Immature natural killer cell (primary cell): ENCODE measurements around the gene SMG6. TPM values are rescaled to one million over a fixed set of nuclear protein-coding genes. Genes with fewer than 3 reads are reported as not detected.
A peak's percentile ranks its signal among the peaks of the same experiment; 100 is the strongest.

ENCODE experiments used
- DNase-seq, 3 donors: peaks; one replicate each; pipeline ENCODE4 v3.0.0; 2022; ENCODE audit warnings: mixed read lengths in 1 of 3
- H3K27ac Mint-ChIP-seq, 6 donors: one replicate each; pipeline ENCODE4 v1.8.0; 2020; ENCODE audit warnings: mixed read lengths in 6 of 6, mild to moderate bottlenecking in 5 of 6, inconsistent platforms in 4 of 6, moderate library complexity in 3 of 6
- H3K27me3 Mint-ChIP-seq, 3 donors: one replicate each; pipeline ENCODE4 v1.8.0; 2020 to 2021; ENCODE audit warnings: low read depth in 3 of 3, mild to moderate bottlenecking in 3 of 3, mixed read lengths in 3 of 3, moderate library complexity in 3 of 3, inconsistent platforms in 1 of 3
- H3K36me3 Mint-ChIP-seq, 3 donors: one replicate each; pipeline ENCODE4 v1.8.0; 2020; ENCODE audit warnings: mixed read lengths in 3 of 3, inconsistent platforms in 2 of 3, mild to moderate bottlenecking in 2 of 3
- H3K4me1 Mint-ChIP-seq, 2 donors: one replicate each; pipeline ENCODE4 v1.8.0; 2020; ENCODE audit warnings: inconsistent platforms in 2 of 2, mild to moderate bottlenecking in 2 of 2, mixed read lengths in 2 of 2, moderate library complexity in 1 of 2
- H3K4me3 Mint-ChIP-seq, 5 donors: one replicate each; pipeline ENCODE4 v1.8.0; 2020; ENCODE audit warnings: mild to moderate bottlenecking in 5 of 5, mixed read lengths in 5 of 5, inconsistent platforms in 3 of 5, moderate library complexity in 3 of 5
- H3K9me3 Mint-ChIP-seq, 6 donors: one replicate each; pipeline ENCODE4 v1.8.0; 2020; ENCODE audit warnings: mild to moderate bottlenecking in 6 of 6, mixed read lengths in 6 of 6, inconsistent platforms in 4 of 6, moderate library complexity in 3 of 6
- polyA plus RNA-seq, 3 donors: library from polyadenylated mRNA; unstranded; fragments of 300-500 nt; fragmentation: Illumina TruSeq; gene quantifications; one replicate each; pipeline ENCODE4 v1.2.3, GENCODE V29; 2021

The SMG6 gene
- polyA plus RNA-seq, 3 donors from 2014 or later: 1.6 to 9.8 (median 4.7) TPM

GRCh38 chr17:2230877-2231276 lies 72.7 kb downstream of the SMG6 start:
- Mint-ChIP-seq H3K27me3 (peaks cover 0 to 1% (median 0%) of the 10 kb centered on the region in 3 donors), H3K4me3 (no peak overlapping the region), H3K9me3 (no peaks in the 10 kb centered on the region), H3K4me1 (peaks cover 0 to 10% of the 10 kb centered on the region in 2 donors), H3K36me3 (peaks cover 0 to 18% (median 14%) of the 10 kb centered on the region in 3 donors), H3K27ac (peak overlapping the region in 3 of 6 donors; percentile 9 to 85 (median 28))
- no peak for DNase-seq

- Mint-ChIP-seq H3K36me3 (peaks cover 4 to 9% (median 7%) of the 10 kb centered on the region in 3 donors), H3K27me3 (peaks cover 3 to 4% (median 4%) of the 10 kb centered on the region in 3 donors), H3K4me1 (peaks cover 20 to 27% of the 10 kb centered on the region in 2 donors), H3K27ac (peak overlapping the region in 4 of 6 donors; percentile 4 to 66 (median 34)), H3K4me3 (no peak overlapping the region), H3K9me3 (no peaks in the 10 kb centered on the region)
- DNase-seq: no peak
Observed at GRCh38 chr17:2227025-2227699, 76.4 kb downstream of the SMG6 start.

GRCh38 chr17:2223617-2223927 lies 80.0 kb downstream of the SMG6 start:
- no peak for DNase-seq
- peaks cover 34 to 35% of the 10 kb centered on the region in 2 donors for H3K4me1 Mint-ChIP-seq
- H3K9me3 Mint-ChIP-seq: no peaks in the 10 kb centered on the region
- peaks cover under 1 to 7% (median 7%) of the 10 kb centered on the region in 3 donors for H3K36me3 Mint-ChIP-seq
- H3K27me3 Mint-ChIP-seq: peaks cover 3 to 5% (median 5%) of the 10 kb centered on the region in 3 donors
- peak overlapping the region; percentile 26 to 78 (median 69) for H3K4me3 Mint-ChIP-seq
- H3K27ac Mint-ChIP-seq: peak overlapping the region; percentile 80 to 93 (median 86)

GRCh38 chr17:2222901-2223616 lies 80.5 kb downstream of the SMG6 start:
- H3K36me3 Mint-ChIP-seq: peaks cover 0 to 9% (median 7%) of the 10 kb centered on the region in 3 donors
- H3K27me3 Mint-ChIP-seq: peaks cover 3 to 5% (median 5%) of the 10 kb centered on the region in 3 donors
- no peaks in the 10 kb centered on the region for H3K9me3 Mint-ChIP-seq
- H3K4me1 Mint-ChIP-seq: peaks cover 34 to 36% of the 10 kb centered on the region in 2 donors
- peak overlapping the region; percentile 80 to 93 (median 86) for H3K27ac Mint-ChIP-seq
- H3K4me3 Mint-ChIP-seq: peak overlapping the region; percentile 67 to 78 (median 72)
- DNase-seq: peak; percentile 84 to 89 (median 86)

GRCh38 chr17:2222301-2222700 lies 81.3 kb downstream of the SMG6 start:
- H3K9me3 Mint-ChIP-seq: no peaks in the 10 kb centered on the region
- H3K27me3 Mint-ChIP-seq: peaks cover 3 to 5% (median 5%) of the 10 kb centered on the region in 3 donors
- DNase-seq: no peak
- H3K36me3 Mint-ChIP-seq: peaks cover 0 to 9% (median 7%) of the 10 kb centered on the region in 3 donors
- H3K27ac Mint-ChIP-seq: peak overlapping the region in 5 of 6 donors; percentile 50 to 85 (median 63)
- H3K4me3 Mint-ChIP-seq: peak overlapping the region in 4 of 5 donors; percentile 62 to 78 (median 71)
- peaks cover 34 to 36% of the 10 kb centered on the region in 2 donors for H3K4me1 Mint-ChIP-seq

GRCh38 chr17:2218426-2218825 lies 85.2 kb downstream of the SMG6 start:
- Mint-ChIP-seq H3K27me3 (peaks cover 7 to 12% (median 11%) of the 10 kb centered on the region in 3 donors), H3K9me3 (no peaks in the 10 kb centered on the region), H3K4me1 (peaks cover 60 to 63% of the 10 kb centered on the region in 2 donors), H3K4me3 (no peak overlapping the region), H3K27ac (peak overlapping the region in 4 of 6 donors; percentile 11 to 77 (median 58)), H3K36me3 (peaks cover 0 to 6% (median 3%) of the 10 kb centered on the region in 3 donors)
- no peak for DNase-seq

- peak overlapping the region; percentile 92 to 97 (median 96) for H3K27ac Mint-ChIP-seq
- peak; percentile 70 to 77 (median 73) for DNase-seq
- peak overlapping the region; percentile 78 to 88 (median 81) for H3K4me3 Mint-ChIP-seq
- peaks cover 51 to 57% of the 10 kb centered on the region in 2 donors for H3K4me1 Mint-ChIP-seq
- H3K36me3 Mint-ChIP-seq: peaks cover 0 to 6% (median 3%) of the 10 kb centered on the region in 3 donors
- H3K9me3 Mint-ChIP-seq: no peaks in the 10 kb centered on the region
- peaks cover 3 to 8% (median 6%) of the 10 kb centered on the region in 3 donors for H3K27me3 Mint-ChIP-seq
Observed at GRCh38 chr17:2215616-2216364, 87.8 kb downstream of the SMG6 start.

GRCh38 chr17:2214929-2215615 lies 88.5 kb downstream of the SMG6 start:
- Mint-ChIP-seq H3K27ac (peak overlapping the region; percentile 92 to 97 (median 96)), H3K27me3 (peaks cover 3 to 8% (median 6%) of the 10 kb centered on the region in 3 donors), H3K36me3 (peaks cover 3 to 10% (median 4%) of the 10 kb centered on the region in 3 donors), H3K4me1 (peaks cover 53 to 54% of the 10 kb centered on the region in 2 donors), H3K4me3 (peak overlapping the region; percentile 78 to 88 (median 81)), H3K9me3 (no peaks in the 10 kb centered on the region)
- peak in 2 of 3 donors; percentile 13 to 21 for DNase-seq

GRCh38 chr17:2214047-2214928 lies 89.3 kb downstream of the SMG6 start:
- peaks cover 53 to 54% of the 10 kb centered on the region in 2 donors for H3K4me1 Mint-ChIP-seq
- H3K4me3 Mint-ChIP-seq: peak overlapping the region; percentile 78 to 88 (median 81)
- DNase-seq: no peak
- H3K27me3 Mint-ChIP-seq: peaks cover 2 to 8% (median 6%) of the 10 kb centered on the region in 3 donors
- H3K9me3 Mint-ChIP-seq: no peaks in the 10 kb centered on the region
- H3K36me3 Mint-ChIP-seq: peaks cover 3 to 10% (median 4%) of the 10 kb centered on the region in 3 donors
- H3K27ac Mint-ChIP-seq: peak overlapping the region; percentile 92 to 97 (median 96)

- peaks cover 53 to 55% of the 10 kb centered on the region in 2 donors for H3K4me1 Mint-ChIP-seq
Observed at GRCh38 chr17:2213291-2213960, 90.2 kb downstream of the SMG6 start.

GRCh38 chr17:2212400-2212981 lies 91.1 kb downstream of the SMG6 start:
- H3K27me3 Mint-ChIP-seq: peaks cover 2 to 8% (median 6%) of the 10 kb centered on the region in 3 donors
- no peak for DNase-seq
- peaks cover 0 to 13% (median 4%) of the 10 kb centered on the region in 3 donors for H3K36me3 Mint-ChIP-seq
- no peaks in the 10 kb centered on the region for H3K9me3 Mint-ChIP-seq
- no peak overlapping the region for H3K4me3 Mint-ChIP-seq
- peak overlapping the region; percentile 87 to 97 (median 93) for H3K27ac Mint-ChIP-seq
- peaks cover 55 to 60% of the 10 kb centered on the region in 2 donors for H3K4me1 Mint-ChIP-seq

More at GRCh38 chr17:2213291-2213960, 90.2 kb downstream of the SMG6 start:
- peak overlapping the region in 2 of 5 donors; percentile 15 to 30 for H3K4me3 Mint-ChIP-seq
- peaks cover 2 to 8% (median 6%) of the 10 kb centered on the region in 3 donors for H3K27me3 Mint-ChIP-seq
- peaks cover under 1 to 10% (median 4%) of the 10 kb centered on the region in 3 donors for H3K36me3 Mint-ChIP-seq
- H3K27ac Mint-ChIP-seq: peak overlapping the region; percentile 92 to 97 (median 96)
- DNase-seq: no peak
- H3K9me3 Mint-ChIP-seq: no peaks in the 10 kb centered on the region
